Vagina (tissue), 2 donors: ENCODE results near the gene EXOC3. TPM values are rescaled to one million over a fixed set of nuclear protein-coding genes. Genes with fewer than 3 reads are reported as not detected.

ENCODE experiments used
- DNase-seq, 2 donors: peaks; one replicate each; pipeline ENCODE4 v3.0.0-alpha.2; 2017; ENCODE audit errors: extremely low spot score in 2 of 2
- H3K27ac ChIP-seq: fragments of 200-600 bp; sonication (generic); one replicate; pipeline ENCODE4 v1.5.1; 2019
- H3K27me3 ChIP-seq: fragments of 200-600 bp; sonication (generic); one replicate; pipeline ENCODE4 v1.5.1; 2019
- H3K36me3 ChIP-seq, 2 donors: fragments of 200-600 bp; sonication (generic); one replicate each; pipeline ENCODE4 v1.5.1; 2017 to 2019
- H3K4me1 ChIP-seq: fragments of 200-600 bp; sonication (generic); one replicate; pipeline ENCODE4 v1.5.1; 2019
- H3K4me3 ChIP-seq, 2 donors: fragments of 200-600 bp; sonication (generic); 1 replicate in 1 of 2; 2 replicates in 1 of 2; pipeline ENCODE4 v1.5.1; 2016 to 2019
- H3K9me3 ChIP-seq: fragments of 200-600 bp; sonication (generic); one replicate; pipeline ENCODE4 v1.5.1; 2019
- CTCF ChIP-seq, 3 experiments: fragments of 450-650 bp in 2 of 3; fragments of 200-600 bp in 1 of 3; sonication (generic) in 1 of 3; IDR thresholded peaks; one replicate each; pipeline ENCODE4 v1.5.1; 2017 to 2019; ENCODE audit warnings: antibody characterized with exemption in 3 of 3, mild to moderate bottlenecking in 2 of 3, moderate library complexity in 2 of 3
- POLR2A ChIP-seq, 2 donors: fragments of 450-650 bp; IDR thresholded peaks; one replicate each; pipeline ENCODE4 v1.6.1; 2017; ENCODE audit warnings: antibody characterized with exemption in 2 of 2, mild to moderate bottlenecking in 2 of 2, moderate library complexity in 2 of 2
- POLR2AphosphoS5 ChIP-seq, 2 donors: sonication (generic); formaldehyde crosslinking; IDR thresholded peaks; one replicate each; pipeline ENCODE4 v1.9.0; 2017; ENCODE audit warnings: antibody characterized with exemption in 2 of 2, mild to moderate bottlenecking in 2 of 2, low read depth in 1 of 2; ENCODE audit not compliant: insufficient read depth in 1 of 2
- intact Hi-C: fragments of 100-400 bp; cut with DNase I; formaldehyde crosslinking; loops from one replicate; pipeline ENCODE4 v1.15.1; 2023
- total RNA-seq: library from RNA; depleted of rRNA; stranded (reverse); fragments of >200 nt; gene quantifications from one replicate; pipeline ENCODE4 v1.2.3, GENCODE V29; 2016

Gene EXOC3
- total RNA-seq, 1 donor from 2014 or later: 67.5 TPM

- Histone ChIP-seq H3K9me3 (peaks cover 5% of the 10 kb centered on the region), H3K36me3 (peaks cover 0 to 66% of the 10 kb centered on the region in 2 donors), H3K4me1 (peaks cover 35% of the 10 kb centered on the region), H3K4me3 (no peak overlapping the region), H3K27ac (no peak overlapping the region), H3K27me3 (no peaks in the 10 kb centered on the region)
- intact Hi-C loops: no loop called here
- no peak for DNase-seq
- no peak for TF ChIP-seq POLR2AphosphoS5 (IDR thresholded peaks at IDR 0.05; ENCODE audit: insufficient read depth in 1 of 2, low read depth in 1 of 2)
- TF ChIP-seq POLR2A (IDR thresholded peaks at IDR 0.05): no peak
- TF ChIP-seq CTCF (IDR thresholded peaks at IDR 0.05): no peak
Measured at GRCh38 chr5:455806-456205, 12.8 kb downstream of the EXOC3 start.

GRCh38 chr5:456351-457194, 13.6 kb downstream of the EXOC3 start:
- TF ChIP-seq CTCF (IDR thresholded peaks at IDR 0.05) (no peak), POLR2A (IDR thresholded peaks at IDR 0.05) (no peak), POLR2AphosphoS5 (IDR thresholded peaks at IDR 0.05; ENCODE audit: insufficient read depth in 1 of 2, low read depth in 1 of 2) (no peak)
- Histone ChIP-seq H3K36me3 (peaks cover 0 to 58% of the 10 kb centered on the region in 2 donors), H3K27me3 (no peaks in the 10 kb centered on the region), H3K4me3 (no peak overlapping the region), H3K4me1 (peaks cover 35% of the 10 kb centered on the region), H3K9me3 (peaks cover 2% of the 10 kb centered on the region), H3K27ac (no peak overlapping the region)
- intact Hi-C loops: no loop called here
- no peak for DNase-seq

- no peaks in the 10 kb centered on the region for H3K27me3 ChIP-seq
- peaks cover 35% of the 10 kb centered on the region for H3K4me1 ChIP-seq
- H3K4me3 ChIP-seq: no peak overlapping the region
- no peaks in the 10 kb centered on the region for H3K9me3 ChIP-seq
- peaks cover 0 to 62% of the 10 kb centered on the region in 2 donors for H3K36me3 ChIP-seq
- H3K27ac ChIP-seq: no peak overlapping the region
- TF ChIP-seq CTCF (IDR thresholded peaks at IDR 0.05) (no peak), POLR2A (IDR thresholded peaks at IDR 0.05) (no peak), POLR2AphosphoS5 (IDR thresholded peaks at IDR 0.05; ENCODE audit: insufficient read depth in 1 of 2, low read depth in 1 of 2) (no peak)
- intact Hi-C loops: no loop called here
- no peak for DNase-seq
Measured at GRCh38 chr5:457195-457961, 14.4 kb downstream of the EXOC3 start.

GRCh38 chr5:458547-459353, 15.8 kb downstream of the EXOC3 start:
- Histone ChIP-seq H3K9me3 (no peaks in the 10 kb centered on the region), H3K4me1 (peaks cover 25% of the 10 kb centered on the region), H3K27ac (peak overlapping the region; percentile 24), H3K4me3 (no peak overlapping the region), H3K36me3 (peaks cover 0 to 61% of the 10 kb centered on the region in 2 donors), H3K27me3 (no peaks in the 10 kb centered on the region)
- intact Hi-C loops: no loop called here
- no peak for TF ChIP-seq CTCF (IDR thresholded peaks at IDR 0.05)
- peak; percentile 41 to 73 for TF ChIP-seq POLR2AphosphoS5 (IDR thresholded peaks at IDR 0.05; ENCODE audit: insufficient read depth in 1 of 2, low read depth in 1 of 2)
- TF ChIP-seq POLR2A (IDR thresholded peaks at IDR 0.05): no peak
- no peak for DNase-seq
